CD8-positive, alpha-beta memory T cell (primary cell): ENCODE measurements around the gene FREM1. TPM values are rescaled to one million over a fixed set of nuclear protein-coding genes. Genes with fewer than 3 reads are reported as not detected.

ENCODE experiments used
- CTCF ChIA-PET: fragments of 350-600 bp; sonication (Branson Sonifier 250); formaldehyde crosslinking; loops from one replicate; lab custom pipeline; 2021; ENCODE audit warnings: antibody characterized with exemption; lab: Charles Lee
- POLR2A ChIA-PET: fragments of 350-600 bp; sonication (Branson Sonifier 250); formaldehyde crosslinking; loops from one replicate; lab custom pipeline; 2021; ENCODE audit warnings: antibody characterized with exemption; lab: Charles Lee
- DNase-seq, 5 donors: peaks; one replicate each; pipeline versions ENCODE4 v3.0.0 to v3.0.0-alpha.2; 2020 to 2022; ENCODE audit warnings: mixed read lengths in 1 of 5
- H3K27ac ChIP-seq: one replicate; pipeline ENCODE4 v1.7.0; 2013; ENCODE audit warnings: low read depth, mild to moderate bottlenecking, low read length, moderate library complexity
- H3K27me3 ChIP-seq: 2 replicates; pipeline ENCODE4 v1.7.0; 2013; ENCODE audit warnings: low read length, mild to moderate bottlenecking; ENCODE audit not compliant: insufficient read depth, poor library complexity, severe bottlenecking
- H3K36me3 ChIP-seq: 2 replicates; pipeline ENCODE4 v1.7.0; 2013; ENCODE audit warnings: mild to moderate bottlenecking, low read length, moderate library complexity; ENCODE audit not compliant: insufficient read depth
- H3K4me1 ChIP-seq: 2 replicates; pipeline ENCODE4 v1.7.0; 2013; ENCODE audit warnings: mild to moderate bottlenecking, low read length, moderate library complexity; ENCODE audit not compliant: insufficient read depth
- H3K4me3 ChIP-seq: 2 replicates; pipeline ENCODE4 v1.7.0; 2013; ENCODE audit warnings: mild to moderate bottlenecking, low read length
- H3K9me3 ChIP-seq: 2 replicates; pipeline ENCODE4 v1.7.0; 2013; ENCODE audit warnings: mild to moderate bottlenecking, low read length
- H3K27ac Mint-ChIP-seq, 8 donors: one replicate each; pipeline ENCODE4 v1.8.0; 2020 to 2021; ENCODE audit warnings: mixed read lengths in 8 of 8, mild to moderate bottlenecking in 6 of 8, inconsistent platforms in 3 of 8, moderate library complexity in 3 of 8
- H3K27me3 Mint-ChIP-seq, 2 donors: one replicate each; pipeline ENCODE4 v1.8.0; 2020 to 2021; ENCODE audit warnings: mixed read lengths in 2 of 2, mild to moderate bottlenecking in 1 of 2, moderate library complexity in 1 of 2
- H3K36me3 Mint-ChIP-seq, 3 donors: one replicate each; pipeline ENCODE4 v1.8.0; 2020 to 2021; ENCODE audit warnings: mixed read lengths in 3 of 3, inconsistent platforms in 1 of 3, mild to moderate bottlenecking in 1 of 3
- H3K4me1 Mint-ChIP-seq, 3 donors: one replicate each; pipeline ENCODE4 v1.8.0; 2020 to 2021; ENCODE audit warnings: mixed read lengths in 3 of 3, inconsistent platforms in 1 of 3, mild to moderate bottlenecking in 1 of 3
- H3K4me3 Mint-ChIP-seq, 7 donors: one replicate each; pipeline ENCODE4 v1.8.0; 2020 to 2021; ENCODE audit warnings: mixed read lengths in 7 of 7, mild to moderate bottlenecking in 6 of 7, moderate library complexity in 4 of 7, inconsistent platforms in 2 of 7
- H3K9me3 Mint-ChIP-seq, 5 donors: one replicate each; pipeline ENCODE4 v1.8.0; 2020 to 2022; ENCODE audit warnings: mixed read lengths in 5 of 5, mild to moderate bottlenecking in 3 of 5, moderate library complexity in 2 of 5, inconsistent platforms in 1 of 5
- polyA plus RNA-seq: library from polyadenylated mRNA; unstranded; fragments of 300-500 nt; fragmentation: Illumina TruSeq; gene quantifications from one replicate; pipeline ENCODE4 v1.2.3, GENCODE V29; 2021
- total RNA-seq, 2 experiments: library from RNA; stranded (reverse); gene quantifications; one replicate each; pipeline ENCODE4 v1.2.3, GENCODE V29; 2021

The FREM1 gene
- total and polyA plus RNA-seq, 3 experiments from 2014 or later = not detected

GRCh38 chr9:14937216-14937615 lies 27.0 kb upstream of the FREM1 start:
- H3K27me3 ChIP-seq = no peaks in the 10 kb centered on the region
- H3K36me3 Mint-ChIP-seq = no peaks in the 10 kb centered on the region
- H3K4me3 Mint-ChIP-seq = no peak overlapping the region
- POLR2A ChIA-PET = no interaction called here
- no peaks in the 10 kb centered on the region for H3K9me3 ChIP-seq
- no peak overlapping the region for H3K27ac Mint-ChIP-seq
- H3K4me3 ChIP-seq = no peak overlapping the region
- no peaks in the 10 kb centered on the region for H3K36me3 ChIP-seq
- CTCF ChIA-PET = no interaction called here
- peaks cover 0 to 6% (median 0%) of the 10 kb centered on the region in 5 donors for H3K9me3 Mint-ChIP-seq
- DNase-seq = no peak
- H3K27ac ChIP-seq = no peak overlapping the region
- peaks cover 0 to 2% of the 10 kb centered on the region in 2 donors for H3K27me3 Mint-ChIP-seq
- no peaks in the 10 kb centered on the region for H3K4me1 Mint-ChIP-seq
- H3K4me1 ChIP-seq = no peaks in the 10 kb centered on the region

- no peak overlapping the region for H3K4me3 ChIP-seq
- H3K27me3 Mint-ChIP-seq = no peaks in the 10 kb centered on the region
- H3K36me3 Mint-ChIP-seq = no peaks in the 10 kb centered on the region
- peaks cover 0 to 4% (median 0%) of the 10 kb centered on the region in 5 donors for H3K9me3 Mint-ChIP-seq
- H3K27ac ChIP-seq = no peak overlapping the region
- no peak overlapping the region for H3K27ac Mint-ChIP-seq
- no peak for DNase-seq
- no peaks in the 10 kb centered on the region for H3K27me3 ChIP-seq
- H3K4me1 Mint-ChIP-seq = no peaks in the 10 kb centered on the region
- no peaks in the 10 kb centered on the region for H3K4me1 ChIP-seq
- ChIA-PET POLR2A (no interaction called here), CTCF (no interaction called here)
- H3K9me3 ChIP-seq = no peaks in the 10 kb centered on the region
- H3K4me3 Mint-ChIP-seq = no peak overlapping the region
- H3K36me3 ChIP-seq = no peaks in the 10 kb centered on the region
Measured at GRCh38 chr9:14936491-14936890, 26.3 kb upstream of the FREM1 start.

GRCh38 chr9:14935964-14936363 lies 25.7 kb upstream of the FREM1 start:
- Mint-ChIP-seq H3K27me3 (no peaks in the 10 kb centered on the region), H3K4me1 (no peaks in the 10 kb centered on the region)
- CTCF ChIA-PET = no interaction called here

GRCh38 chr9:14935106-14935751 lies 25.0 kb upstream of the FREM1 start:
- Mint-ChIP-seq H3K36me3 (no peaks in the 10 kb centered on the region), H3K4me3 (no peak overlapping the region), H3K27me3 (no peaks in the 10 kb centered on the region), H3K27ac (no peak overlapping the region), H3K9me3 (peaks cover 0 to 4% (median 0%) of the 10 kb centered on the region in 5 donors), H3K4me1 (no peaks in the 10 kb centered on the region)
- DNase-seq = no peak
- no peak overlapping the region for H3K27ac ChIP-seq
- ChIA-PET CTCF (no interaction called here), POLR2A (no interaction called here)
- H3K4me3 ChIP-seq = no peak overlapping the region
- H3K36me3 ChIP-seq = no peaks in the 10 kb centered on the region
- H3K27me3 ChIP-seq = no peaks in the 10 kb centered on the region
- H3K9me3 ChIP-seq = no peaks in the 10 kb centered on the region
- no peaks in the 10 kb centered on the region for H3K4me1 ChIP-seq

More at GRCh38 chr9:14935964-14936363, 25.7 kb upstream of the FREM1 start:
- H3K36me3 Mint-ChIP-seq = no peaks in the 10 kb centered on the region
- Histone ChIP-seq H3K4me3 (no peak overlapping the region), H3K36me3 (no peaks in the 10 kb centered on the region), H3K4me1 (no peaks in the 10 kb centered on the region), H3K27me3 (no peaks in the 10 kb centered on the region), H3K27ac (no peak overlapping the region), H3K9me3 (no peaks in the 10 kb centered on the region)
- POLR2A ChIA-PET = no interaction called here
- no peak for DNase-seq
- no peak overlapping the region for H3K4me3 Mint-ChIP-seq
- peaks cover 0 to 4% (median 0%) of the 10 kb centered on the region in 5 donors for H3K9me3 Mint-ChIP-seq
- H3K27ac Mint-ChIP-seq = no peak overlapping the region

GRCh38 chr9:14932641-14933040 lies 22.4 kb upstream of the FREM1 start:
- POLR2A ChIA-PET = no interaction called here

GRCh38 chr9:14932231-14932630 lies 22.0 kb upstream of the FREM1 start:
- no peak for DNase-seq
- no peaks in the 10 kb centered on the region for H3K27me3 Mint-ChIP-seq
- H3K4me3 Mint-ChIP-seq = no peak overlapping the region
- H3K27ac ChIP-seq = no peak overlapping the region
- no peaks in the 10 kb centered on the region for H3K36me3 ChIP-seq
- peaks cover 0 to 2% (median 0%) of the 10 kb centered on the region in 5 donors for H3K9me3 Mint-ChIP-seq
- H3K27me3 ChIP-seq = no peaks in the 10 kb centered on the region
- CTCF ChIA-PET = no interaction called here
- no peaks in the 10 kb centered on the region for H3K4me1 Mint-ChIP-seq
- no peak overlapping the region for H3K4me3 ChIP-seq
- no peaks in the 10 kb centered on the region for H3K4me1 ChIP-seq
- POLR2A ChIA-PET = no interaction called here
- no peak overlapping the region for H3K27ac Mint-ChIP-seq
- no peaks in the 10 kb centered on the region for H3K9me3 ChIP-seq
- H3K36me3 Mint-ChIP-seq = no peaks in the 10 kb centered on the region

More at GRCh38 chr9:14932641-14933040, 22.4 kb upstream of the FREM1 start:
- CTCF ChIA-PET = no interaction called here
- Histone ChIP-seq H3K9me3 (no peaks in the 10 kb centered on the region), H3K27me3 (no peaks in the 10 kb centered on the region), H3K36me3 (no peaks in the 10 kb centered on the region), H3K27ac (no peak overlapping the region), H3K4me3 (no peak overlapping the region), H3K4me1 (no peaks in the 10 kb centered on the region)
- H3K4me1 Mint-ChIP-seq = no peaks in the 10 kb centered on the region
- no peak overlapping the region for H3K4me3 Mint-ChIP-seq
- H3K27me3 Mint-ChIP-seq = no peaks in the 10 kb centered on the region
- H3K36me3 Mint-ChIP-seq = no peaks in the 10 kb centered on the region
- peaks cover 0 to 2% (median 0%) of the 10 kb centered on the region in 5 donors for H3K9me3 Mint-ChIP-seq
- no peak overlapping the region for H3K27ac Mint-ChIP-seq
- no peak for DNase-seq

- Histone ChIP-seq H3K27ac (no peak overlapping the region), H3K9me3 (no peaks in the 10 kb centered on the region)
- H3K27ac Mint-ChIP-seq = no peak overlapping the region
Measured at GRCh38 chr9:14926941-14927624, 16.9 kb upstream of the FREM1 start.

More at GRCh38 chr9:14926941-14927624, 16.9 kb upstream of the FREM1 start:
- Mint-ChIP-seq H3K4me3 (no peak overlapping the region), H3K27me3 (no peaks in the 10 kb centered on the region), H3K9me3 (peaks cover 0 to 2% (median 0%) of the 10 kb centered on the region in 5 donors), H3K36me3 (no peaks in the 10 kb centered on the region), H3K4me1 (no peaks in the 10 kb centered on the region)
- no peaks in the 10 kb centered on the region for H3K4me1 ChIP-seq
- POLR2A ChIA-PET = no interaction called here
- CTCF ChIA-PET = no interaction called here
- H3K36me3 ChIP-seq = no peaks in the 10 kb centered on the region
- no peak for DNase-seq
- H3K4me3 ChIP-seq = no peak overlapping the region
- no peaks in the 10 kb centered on the region for H3K27me3 ChIP-seq
